ENCODE results near the gene HOMER3.
"Not testable (repeated sequence)": the region's sequence is repeated elsewhere in the genome, so short reads cannot be mapped to it uniquely, and the experiment has no call there.

HOMER3 gene

DNA sequence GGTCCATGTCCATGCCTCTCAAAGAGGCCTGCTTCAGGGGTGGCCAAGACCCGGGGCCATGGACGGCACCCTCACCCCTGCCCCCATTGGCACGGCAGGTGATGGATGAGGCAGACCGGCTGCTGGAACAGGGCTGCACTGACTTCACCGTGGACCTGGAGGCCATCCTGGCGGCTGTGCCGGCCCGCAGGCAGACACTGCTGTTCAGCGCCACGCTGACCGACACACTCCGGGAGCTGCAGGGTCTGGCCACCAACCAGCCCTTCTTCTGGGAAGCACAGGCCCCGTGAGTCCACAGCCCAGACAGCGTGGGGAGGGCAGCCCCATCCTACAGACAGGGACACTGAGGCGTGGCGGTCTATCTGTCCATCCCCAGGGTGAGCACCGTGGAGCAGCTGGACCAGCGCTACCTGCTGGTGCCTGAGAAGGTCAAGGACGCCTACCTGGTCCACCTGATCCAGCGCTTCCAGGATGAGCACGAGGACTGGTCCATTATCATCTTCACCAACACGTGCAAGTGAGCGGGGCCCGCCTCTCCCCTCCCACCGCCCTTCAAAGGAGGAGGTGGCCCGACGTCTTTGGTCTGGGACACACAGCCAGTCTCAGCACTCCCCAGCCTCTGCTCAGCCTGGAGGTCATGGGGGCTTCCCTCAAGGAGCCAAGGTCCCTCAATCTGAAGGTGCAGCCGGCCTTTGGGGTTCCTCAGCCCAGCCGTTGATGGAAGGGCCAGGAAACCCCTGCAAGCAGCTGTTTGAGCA is 18.6 kb downstream of the HOMER3 start:
- POLR2A ChIA-PET (ENCODE audit: low non-redundant PET) = no interaction called here
- no peak for DNase-seq (ENCODE audit: low spot score)
- CTCF ChIA-PET = no interaction called here
- TF ChIP-seq, protein P1, sequence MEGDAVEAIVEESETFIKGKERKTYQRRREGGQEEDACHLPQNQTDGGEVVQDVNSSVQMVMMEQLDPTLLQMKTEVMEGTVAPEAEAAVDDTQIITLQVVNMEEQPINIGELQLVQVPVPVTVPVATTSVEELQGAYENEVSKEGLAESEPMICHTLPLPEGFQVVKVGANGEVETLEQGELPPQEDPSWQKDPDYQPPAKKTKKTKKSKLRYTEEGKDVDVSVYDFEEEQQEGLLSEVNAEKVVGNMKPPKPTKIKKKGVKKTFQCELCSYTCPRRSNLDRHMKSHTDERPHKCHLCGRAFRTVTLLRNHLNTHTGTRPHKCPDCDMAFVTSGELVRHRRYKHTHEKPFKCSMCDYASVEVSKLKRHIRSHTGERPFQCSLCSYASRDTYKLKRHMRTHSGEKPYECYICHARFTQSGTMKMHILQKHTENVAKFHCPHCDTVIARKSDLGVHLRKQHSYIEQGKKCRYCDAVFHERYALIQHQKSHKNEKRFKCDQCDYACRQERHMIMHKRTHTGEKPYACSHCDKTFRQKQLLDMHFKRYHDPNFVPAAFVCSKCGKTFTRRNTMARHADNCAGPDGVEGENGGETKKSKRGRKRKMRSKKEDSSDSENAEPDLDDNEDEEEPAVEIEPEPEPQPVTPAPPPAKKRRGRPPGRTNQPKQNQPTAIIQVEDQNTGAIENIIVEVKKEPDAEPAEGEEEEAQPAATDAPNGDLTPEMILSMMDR (conservative IDR thresholded peaks at IDR 0.05; ENCODE audit: low read depth) = no peak
- H3K27ac ChIP-seq = peak overlapping the region; percentile 27

DNA sequence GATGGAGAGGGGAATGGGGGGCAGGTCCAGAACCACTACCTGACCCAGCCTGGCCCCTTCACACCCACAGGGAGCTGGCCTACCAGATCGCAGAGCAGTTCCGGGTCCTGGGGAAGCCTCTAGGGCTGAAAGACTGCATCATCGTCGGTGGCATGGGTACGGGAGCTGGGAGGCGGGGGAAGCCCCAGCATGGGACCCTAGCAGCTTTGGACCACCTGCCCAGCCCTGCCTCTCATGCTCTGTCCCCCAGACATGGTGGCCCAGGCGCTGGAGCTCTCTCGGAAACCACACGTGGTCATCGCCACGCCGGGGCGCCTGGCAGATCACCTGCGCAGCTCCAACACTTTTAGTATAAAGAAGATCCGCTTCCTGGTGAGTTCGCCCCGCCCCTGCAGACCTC is 19.4 kb downstream of the HOMER3 start:
- H3K27ac ChIP-seq = peak overlapping the region; percentile 9; the same call in 1 of the 2 replicates
- TF ChIP-seq, protein P1 (conservative IDR thresholded peaks at IDR 0.05; ENCODE audit: low read depth) = no peak
- ChIA-PET CTCF (no interaction called here), POLR2A (ENCODE audit: low non-redundant PET) (no interaction called here)
- DNase-seq (ENCODE audit: low spot score) = no peak

DNA sequence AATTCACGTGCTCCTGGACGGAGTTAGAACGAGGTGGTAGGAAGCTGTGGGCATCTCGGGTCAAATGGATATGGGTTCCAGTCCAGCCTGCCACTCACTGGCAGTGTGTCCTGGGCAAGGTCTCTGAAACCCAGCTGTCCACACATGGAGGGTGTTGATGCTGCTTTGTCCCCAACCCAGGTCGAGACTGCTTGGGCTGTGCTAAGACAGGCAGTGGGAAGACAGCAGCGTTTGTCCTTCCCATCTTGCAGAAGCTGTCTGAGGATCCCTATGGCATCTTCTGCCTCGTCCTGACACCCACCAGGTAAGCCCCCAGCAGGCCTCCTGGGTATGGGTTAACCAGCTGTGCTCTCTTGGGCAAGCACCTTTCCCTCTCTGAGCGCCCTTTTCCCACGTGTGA is 20.6 kb downstream of the HOMER3 start:
- ChIA-PET POLR2A (ENCODE audit: low non-redundant PET) (no interaction called here), CTCF (interaction anchor here (1.1 to 2.5 kb wide), 2 partner anchors 20 to 67 kb away, joined by 3 to 8 read pairs; no protein-coding TSS in a partner anchor)
- TF ChIP-seq, protein P1 (conservative IDR thresholded peaks at IDR 0.05; ENCODE audit: low read depth) = no peak
- H3K27ac ChIP-seq = 0 out of 2 replicates have a peak overlapping the region, but pooled peaks have one; percentile 14
- DNase-seq (ENCODE audit: low spot score) = no peak

DNA sequence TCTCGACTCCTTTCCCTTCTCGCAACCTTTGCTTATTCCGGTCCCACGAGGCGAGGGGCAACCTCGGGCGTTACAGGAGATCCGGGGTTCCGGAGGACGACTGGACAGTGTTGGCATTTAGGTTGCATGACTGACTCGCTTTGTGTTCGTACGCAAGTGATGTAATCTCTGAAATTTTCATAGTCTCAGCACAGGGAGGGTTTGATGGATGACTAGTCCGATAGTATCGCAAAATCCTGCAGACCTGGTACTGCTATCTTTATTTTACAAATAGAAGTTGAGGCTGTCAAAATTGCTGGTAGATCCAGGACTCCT is 21.2 kb downstream of the HOMER3 start:
- H3K27ac ChIP-seq = peak overlapping the region; percentile 84
- DNase-seq (ENCODE audit: low spot score) = no peak
- POLR2A ChIA-PET (ENCODE audit: low non-redundant PET) = interaction anchor here (0.8 to 1.1 kb wide), 3 partner anchors 9 to 326 kb away, joined by 3 to 4 read pairs (median 3); no protein-coding TSS in a partner anchor
- CTCF ChIA-PET = interaction anchor here (0.7 to 2.5 kb wide), 3 partner anchors 20 to 152 kb away, joined by 3 to 8 read pairs (median 3); no protein-coding TSS in a partner anchor
- TF ChIP-seq, protein P1 (conservative IDR thresholded peaks at IDR 0.05; ENCODE audit: low read depth) = no peak

DNA sequence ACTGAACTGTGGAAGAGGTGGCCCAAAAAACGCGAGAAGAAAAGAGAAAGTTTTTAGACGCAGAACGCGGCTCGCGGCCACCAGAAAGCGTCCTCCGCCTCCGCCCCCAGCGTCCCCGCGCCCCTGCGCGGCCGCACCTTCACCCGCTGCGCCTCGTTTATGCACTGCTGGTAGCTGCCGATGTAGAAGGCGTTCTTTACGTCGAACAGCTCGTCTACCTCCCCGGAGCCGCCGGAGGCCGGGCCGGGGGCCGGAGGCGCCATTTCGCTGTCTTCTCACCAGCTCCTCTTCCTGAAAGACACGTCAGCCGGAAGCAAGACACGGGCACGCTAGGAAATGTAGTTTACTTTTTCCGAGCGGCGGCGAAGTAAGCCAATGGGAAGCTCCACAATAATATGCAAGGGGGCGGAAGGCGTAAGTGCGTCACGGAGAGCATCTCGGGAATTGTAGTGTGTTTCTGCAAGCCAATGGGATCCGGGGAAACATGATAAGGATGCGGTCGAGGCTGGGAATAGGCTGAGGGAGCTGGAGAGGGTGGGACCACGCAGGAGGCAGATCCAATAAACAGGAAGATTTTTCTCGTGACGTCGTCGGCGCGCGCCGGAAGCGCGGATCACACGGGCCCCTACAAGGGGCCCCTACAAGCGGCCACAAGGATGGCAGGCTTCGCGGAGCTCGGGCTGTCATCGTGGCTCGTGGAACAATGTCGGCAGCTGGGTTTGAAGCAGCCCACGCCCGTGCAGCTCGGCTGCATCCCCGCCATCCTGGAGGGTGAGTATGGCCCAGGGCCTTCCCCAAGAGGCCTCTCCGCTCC is 21.7 kb downstream of the HOMER3 start, which contains the start of the genes COPE and DDX49:
Gene COPE, minus strand, starts transcription at position 302 of the 814 bp plus-strand sequence. Its CDS starts 39 bp downstream, at position 263.
Gene DDX49, plus strand, starts transcription at position 630 of the 814 bp plus-strand sequence. Its CDS starts 27 bp downstream, at position 657.
- ChIA-PET CTCF (interaction anchor here (0.7 to 2.5 kb wide), 4 partner anchors 21 to 419 kb away, joined by 3 to 8 read pairs (median 4); no protein-coding TSS in a partner anchor), POLR2A (ENCODE audit: low non-redundant PET) (interaction anchor here (0.8 to 1.1 kb wide), 3 partner anchors 10 to 326 kb away, joined by 3 to 4 read pairs (median 3); no protein-coding TSS in a partner anchor)

DNA sequence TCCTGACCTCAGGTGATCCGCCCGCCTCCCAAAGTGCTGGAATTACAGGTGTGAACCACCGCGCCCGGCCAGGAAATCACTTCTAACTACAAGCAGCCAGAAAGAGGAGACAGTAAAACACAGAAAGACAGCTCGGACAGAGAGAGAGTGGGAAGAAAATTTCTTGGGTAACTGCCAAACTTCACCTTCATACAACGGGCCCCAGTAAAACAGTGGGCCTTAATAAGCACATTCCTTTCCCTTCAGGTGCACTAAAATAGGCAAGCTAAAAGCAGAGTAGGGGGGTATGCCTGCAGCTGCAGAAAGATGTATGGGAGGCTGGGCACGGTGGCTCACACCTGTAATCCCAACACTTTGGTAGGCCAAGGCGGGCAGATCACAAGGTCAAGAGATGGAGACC is 23.4 kb downstream of the HOMER3 start:
- CTCF ChIA-PET = interaction anchor here (0.6 kb wide), 1 partner anchor 529 kb away, joined by 5 read pairs; no protein-coding TSS in a partner anchor
- POLR2A ChIA-PET (ENCODE audit: low non-redundant PET); DNase-seq (ENCODE audit: low spot score): not testable (repeated sequence)
- peak overlapping the region; percentile 4; the same call in 1 of the 2 replicates for H3K27ac ChIP-seq

More for the DNA sequence above, 21.7 kb downstream of the HOMER3 start, which contains the start of the genes COPE and DDX49:
- H3K27ac ChIP-seq = peak within 1 kb of the TSS; percentile 84
- TF ChIP-seq, protein P1 (conservative IDR thresholded peaks at IDR 0.05; ENCODE audit: low read depth) = no peak
- DNase-seq (ENCODE audit: low spot score) = peak; percentile 99

Measured in RWPE1 (cell line).